Hindlimb muscle (tissue), 1 donor: ENCODE measurements around the gene OPCML. TPM values are rescaled to one million over a fixed set of nuclear protein-coding genes. Genes with fewer than 3 reads are reported as not detected.
"Not testable (repeated sequence)": the region's sequence is repeated elsewhere in the genome, so short reads cannot be mapped to it uniquely, and the experiment has no call there.

Experiments
- DNase-seq: peaks from one replicate; pipeline ENCODE4 v3.0.0-alpha.2; 2013
- polyA plus RNA-seq: library from polyadenylated mRNA; unstranded; fragments of 120-200 nt; gene quantifications from one replicate; pipeline ENCODE4 v1.2.1, GENCODE V29; 2013; ENCODE audit not compliant: insufficient read length

Gene OPCML
- polyA plus RNA-seq, 1 donor: 1.1 TPM

GRCh38 chr11:132373405-132374143 lies 1158.7 kb downstream of the OPCML start:
- DNase-seq: no peak

GRCh38 chr11:132370114-132370513 lies 1162.2 kb downstream of the OPCML start:
- not testable (repeated sequence) for DNase-seq

- no peak for DNase-seq
Observed at GRCh38 chr11:132367293-132367692, 1165.0 kb downstream of the OPCML start.

GRCh38 chr11:132365650-132366049 lies 1166.7 kb downstream of the OPCML start:
- no peak for DNase-seq
